Urinary bladder (tissue), 4 donors: Measurements from ENCODE around the gene ARSG. TPM values are rescaled to one million over a fixed set of nuclear protein-coding genes. Genes with fewer than 3 reads are reported as not detected.

Experiments
- DNase-seq: peaks from one replicate; pipeline ENCODE4 v3.0.0-alpha.2; 2015; ENCODE audit errors: extremely low spot score
- H3K27ac ChIP-seq: one replicate; pipeline ENCODE4 v1.5.1; 2013; ENCODE audit warnings: low read depth, mild to moderate bottlenecking, moderate library complexity
- H3K36me3 ChIP-seq: one replicate; pipeline ENCODE4 v1.6.1; 2013; ENCODE audit warnings: mild to moderate bottlenecking, moderate library complexity; ENCODE audit not compliant: insufficient read depth
- H3K4me1 ChIP-seq: one replicate; pipeline ENCODE4 v1.6.1; 2013; ENCODE audit warnings: mild to moderate bottlenecking, moderate library complexity; ENCODE audit not compliant: insufficient read depth
- H3K4me3 ChIP-seq: one replicate; pipeline ENCODE4 v1.5.1; 2013; ENCODE audit warnings: low read depth, low read length
- WGBS: extraction: QIAGEN DNeasy Blood & Tissue Kit; methylation state at CpG from one replicate; pipeline ENCODE4 v1.1.7; 2013; 5-methylcytosine and 5-hydroxymethylcytosine counted together
- polyA plus RNA-seq: library from polyadenylated mRNA; stranded (reverse); fragments of 200-250 nt; gene quantifications from one replicate; pipeline ENCODE4 v1.2.3, GENCODE V29; 2013
- total RNA-seq: library from RNA; depleted of rRNA; stranded (reverse); fragments of >200 nt; gene quantifications from one replicate; pipeline ENCODE4 v1.2.3, GENCODE V29; 2014
- donor health status: healthy with polysubstance abuse.
- donor health status: healthy.

ARSG gene
- total and polyA plus RNA-seq, 2 donors, result 2.9 to 3.3 TPM

- H3K27ac ChIP-seq, result no peak overlapping the region
- no peaks in the 10 kb centered on the region for H3K4me1 ChIP-seq
- 55% methylated on average over 1 of the region's 1 CpG for WGBS
- H3K36me3 ChIP-seq, result no peaks in the 10 kb centered on the region
- no peak overlapping the region for H3K4me3 ChIP-seq
- DNase-seq, result no peak
Measured at GRCh38 chr17:68384471-68384870, 93.2 kb downstream of the ARSG start.

GRCh38 chr17:68384941-68385340, 93.6 kb downstream of the ARSG start:
- Histone ChIP-seq H3K27ac (no peak overlapping the region), H3K4me3 (no peak overlapping the region), H3K36me3 (no peaks in the 10 kb centered on the region), H3K4me1 (no peaks in the 10 kb centered on the region)
- DNase-seq, result no peak
- 88% methylated on average over 4 of the region's 4 CpGs for WGBS

GRCh38 chr17:68385490-68386215, 94.4 kb downstream of the ARSG start:
- no peaks in the 10 kb centered on the region for H3K36me3 ChIP-seq
- no peaks in the 10 kb centered on the region for H3K4me1 ChIP-seq
- WGBS, result 85% methylated on average over 8 of the region's 8 CpGs
- no peak overlapping the region for H3K4me3 ChIP-seq
- no peak overlapping the region for H3K27ac ChIP-seq
- DNase-seq, result no peak

GRCh38 chr17:68387435-68388218, 96.3 kb downstream of the ARSG start:
- H3K4me3 ChIP-seq, result no peak overlapping the region
- no peaks in the 10 kb centered on the region for H3K36me3 ChIP-seq
- no peak overlapping the region for H3K27ac ChIP-seq
- H3K4me1 ChIP-seq, result no peaks in the 10 kb centered on the region
- WGBS, result 97% methylated on average over 6 of the region's 6 CpGs
- DNase-seq, result no peak

- Histone ChIP-seq H3K4me1 (no peaks in the 10 kb centered on the region), H3K27ac (no peak overlapping the region), H3K4me3 (no peak overlapping the region), H3K36me3 (no peaks in the 10 kb centered on the region)
- no peak for DNase-seq
- WGBS, result 81% methylated on average over 7 of the region's 7 CpGs
Measured at GRCh38 chr17:68389041-68389440, 97.7 kb downstream of the ARSG start.

- 70% methylated on average over 11 of the region's 11 CpGs for WGBS
- DNase-seq, result no peak
- no peaks in the 10 kb centered on the region for H3K36me3 ChIP-seq
- H3K27ac ChIP-seq, result no peak overlapping the region
- H3K4me1 ChIP-seq, result no peaks in the 10 kb centered on the region
- no peak overlapping the region for H3K4me3 ChIP-seq
Measured at GRCh38 chr17:68390888-68391545, 99.7 kb downstream of the ARSG start.

GRCh38 chr17:68391561-68392268, 100.4 kb downstream of the ARSG start:
- no peak for DNase-seq
- Histone ChIP-seq H3K27ac (no peak overlapping the region), H3K4me3 (no peak overlapping the region), H3K4me1 (no peaks in the 10 kb centered on the region), H3K36me3 (no peaks in the 10 kb centered on the region)
- 66% methylated on average over 16 of the region's 16 CpGs for WGBS

- Histone ChIP-seq H3K4me1 (no peaks in the 10 kb centered on the region), H3K27ac (no peak overlapping the region), H3K36me3 (no peaks in the 10 kb centered on the region), H3K4me3 (no peak overlapping the region)
- DNase-seq, result no peak
- 97% methylated on average over 12 of the region's 12 CpGs for WGBS
Measured at GRCh38 chr17:68394608-68395331, 103.5 kb downstream of the ARSG start.

GRCh38 chr17:68396226-68397107, 105.2 kb downstream of the ARSG start:
- H3K36me3 ChIP-seq, result no peaks in the 10 kb centered on the region
- no peak for DNase-seq
- WGBS, result 72% methylated on average over 10 of the region's 10 CpGs
- no peak overlapping the region for H3K27ac ChIP-seq
- no peaks in the 10 kb centered on the region for H3K4me1 ChIP-seq
- H3K4me3 ChIP-seq, result no peak overlapping the region

GRCh38 chr17:68397108-68397536, 105.8 kb downstream of the ARSG start:
- no peaks in the 10 kb centered on the region for H3K4me1 ChIP-seq
- 69% methylated on average over 7 of the region's 7 CpGs for WGBS
- no peak for DNase-seq
- no peak overlapping the region for H3K27ac ChIP-seq
- no peaks in the 10 kb centered on the region for H3K36me3 ChIP-seq
- no peak overlapping the region for H3K4me3 ChIP-seq

GRCh38 chr17:68398691-68399637, 107.7 kb downstream of the ARSG start:
- Histone ChIP-seq H3K4me3 (no peak overlapping the region), H3K36me3 (no peaks in the 10 kb centered on the region), H3K27ac (no peak overlapping the region), H3K4me1 (no peaks in the 10 kb centered on the region)
- no peak for DNase-seq
- WGBS, result 19% methylated on average over 11 of the region's 11 CpGs
